Upper lobe of left lung (tissue), 4 donors: ENCODE measurements around the gene PVALB.

Experiments
- CTCF ChIP-seq, 6 experiments: fragments of 450-650 bp in 4 of 6; fragments of 200-600 bp in 2 of 6; sonication (generic) in 2 of 6; IDR thresholded peaks; one replicate each; pipeline ENCODE4 v1.5.1; 2016 to 2019; ENCODE audit warnings: antibody characterized with exemption in 6 of 6
- EP300 ChIP-seq, 4 donors: sonication (generic); formaldehyde crosslinking; IDR thresholded peaks; one replicate each; pipeline ENCODE4 v1.5.1; 2017; ENCODE audit warnings: antibody characterized with exemption in 4 of 4, control low read depth in 2 of 4
- POLR2A ChIP-seq, 4 donors: fragments of 450-650 bp; IDR thresholded peaks; one replicate each; pipeline ENCODE4 v1.5.1; 2016 to 2017; ENCODE audit warnings: antibody characterized with exemption in 4 of 4, mild to moderate bottlenecking in 2 of 4
- POLR2AphosphoS5 ChIP-seq, 2 donors: sonication (generic); formaldehyde crosslinking; IDR thresholded peaks; one replicate each; pipeline ENCODE4 v1.5.1; 2017; ENCODE audit warnings: antibody characterized with exemption in 2 of 2

GRCh38 chr22:36760786-36761185 is 56.0 kb downstream of the PVALB start:
- no peak for TF ChIP-seq CTCF (IDR thresholded peaks at IDR 0.05)
- no peak for TF ChIP-seq POLR2A (IDR thresholded peaks at IDR 0.05)
- no peak for TF ChIP-seq EP300 (IDR thresholded peaks at IDR 0.05)
- TF ChIP-seq POLR2AphosphoS5 (IDR thresholded peaks at IDR 0.05), result no peak
